Measurements from ENCODE around the gene HGD.
"Not testable (repeated sequence)": the region's sequence is repeated elsewhere in the genome, so short reads cannot be mapped to it uniquely, and the experiment has no call there.

The HGD gene

DNA sequence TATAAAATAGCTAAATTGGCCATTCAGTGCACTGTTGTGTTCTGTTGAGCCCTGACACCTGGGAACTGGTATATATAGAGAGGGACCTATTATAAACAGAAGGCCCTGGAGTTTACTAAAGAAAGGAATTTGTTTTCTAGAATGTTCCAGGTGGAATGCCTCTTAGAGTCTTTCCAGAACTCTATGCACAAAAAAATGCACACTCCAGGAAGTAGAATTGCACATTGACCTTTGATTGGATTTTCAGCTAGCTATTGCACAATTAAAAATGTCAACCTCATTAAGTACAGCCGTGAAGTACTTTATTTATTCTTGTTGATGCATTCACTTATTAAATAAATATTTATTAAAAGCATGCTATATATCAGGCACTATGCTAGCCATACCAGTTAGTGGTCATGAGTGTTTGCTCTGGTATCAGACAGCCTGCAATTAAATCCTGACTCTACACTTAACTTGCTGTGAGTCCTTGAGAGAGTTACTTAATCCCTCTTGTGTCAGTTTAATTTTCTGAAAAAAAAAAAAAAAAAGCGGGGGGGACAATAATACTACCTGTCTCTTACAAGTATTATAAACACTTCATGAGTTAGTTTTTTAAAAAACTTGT is 45.1 kb downstream of the HGD start:
- no peak for DNase-seq

DNA sequence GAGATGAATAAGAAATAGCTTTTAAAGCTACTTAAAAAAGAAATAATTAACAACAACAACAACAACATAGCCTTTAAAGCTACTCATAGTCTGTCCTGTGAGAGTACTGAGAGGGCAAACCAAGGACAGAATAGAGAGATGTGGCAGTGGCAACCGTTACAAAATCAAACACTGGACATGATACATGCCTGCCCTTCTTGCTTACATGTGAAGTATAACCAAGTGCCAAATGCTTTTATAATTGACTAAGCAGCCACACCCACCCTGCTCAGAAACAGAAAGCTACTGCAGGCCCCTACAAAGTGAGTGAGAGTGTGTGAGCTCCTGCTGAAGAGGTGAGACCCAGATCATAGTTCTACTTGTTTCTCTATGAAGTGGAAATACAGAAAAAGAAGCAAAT is 47.5 kb downstream of the HGD start:
- DNase-seq: no peak

DNA sequence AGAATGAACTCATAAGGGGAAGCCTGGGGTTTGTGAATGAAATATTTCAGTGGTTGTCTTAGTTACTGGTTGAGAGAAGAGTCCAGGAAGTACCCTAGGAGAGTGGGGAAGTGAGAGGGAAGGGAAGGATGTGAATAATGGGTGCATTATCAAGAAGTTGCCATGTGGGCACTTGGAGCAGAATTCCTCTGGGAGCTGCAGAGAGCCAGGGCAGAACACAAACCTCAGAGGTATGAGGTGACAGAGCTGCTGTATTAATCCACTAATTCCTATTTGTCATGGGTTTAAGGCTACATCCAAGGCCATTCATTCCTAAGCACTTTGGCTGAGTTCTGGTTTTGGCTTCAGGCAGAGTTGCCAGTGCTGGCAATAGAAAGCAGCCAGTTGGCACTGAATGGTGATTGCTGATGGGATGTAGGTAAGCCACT is 56.9 kb downstream of the HGD start:
- DNase-seq: no peak

DNA sequence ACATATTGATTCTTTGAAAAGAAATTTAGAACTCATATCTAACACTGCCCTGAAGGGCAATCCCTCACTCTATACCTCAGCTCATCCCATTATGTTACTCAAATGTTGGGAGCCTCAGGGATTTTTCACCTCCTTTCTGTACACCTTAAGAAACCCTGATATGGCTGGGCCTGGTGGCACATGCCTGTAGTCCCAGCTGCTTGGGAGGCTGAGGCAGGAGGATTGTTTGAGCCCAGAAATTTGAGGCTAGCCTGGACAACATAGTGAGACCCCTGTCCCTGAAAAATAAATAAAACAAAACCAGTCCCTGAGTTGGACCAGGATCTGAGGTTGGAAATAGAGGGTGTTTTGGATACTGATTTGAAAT is 58.3 kb downstream of the HGD start:
- DNase-seq: no peak

DNA sequence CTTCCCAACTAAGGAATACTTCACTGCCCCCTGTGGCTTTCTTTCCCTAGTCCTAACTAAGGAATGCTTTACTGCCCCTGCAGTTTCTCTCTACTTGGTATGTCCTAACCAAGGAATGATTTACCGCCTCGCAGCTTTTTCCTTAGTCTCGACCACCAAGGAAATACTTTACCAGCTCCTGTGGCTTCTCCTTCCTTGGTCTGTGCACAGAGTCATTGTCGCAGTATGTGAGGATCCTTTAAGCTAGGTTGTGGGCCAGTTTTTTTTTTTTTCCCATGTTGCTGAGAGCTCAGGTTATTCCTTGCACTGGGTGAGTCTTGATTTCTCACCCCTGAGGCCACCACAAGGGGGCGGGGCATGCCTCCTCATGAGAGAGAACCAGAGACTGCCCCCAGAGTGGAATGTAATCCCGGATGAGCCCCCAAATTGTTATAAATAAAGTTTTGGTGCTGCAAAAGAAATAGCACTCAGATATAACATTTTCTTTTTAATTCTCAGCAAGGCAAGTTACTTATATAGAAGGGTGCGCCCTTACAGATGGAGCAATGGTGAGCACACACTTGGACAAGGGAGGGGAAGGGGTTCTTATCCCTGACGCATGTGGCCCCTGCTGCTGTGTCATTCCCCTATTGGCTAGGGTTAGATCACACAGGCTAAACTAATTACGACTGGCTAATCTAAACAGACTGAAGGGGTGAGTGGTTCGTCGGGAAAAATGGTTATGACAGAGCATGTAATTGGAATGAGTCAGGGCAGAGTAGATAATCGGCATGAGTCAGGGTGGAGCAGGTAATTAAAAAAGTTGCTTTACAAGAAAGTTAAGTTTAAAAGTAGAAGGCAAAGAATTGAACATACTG is 58.9 kb downstream of the HGD start:
- DNase-seq: no peak

DNA sequence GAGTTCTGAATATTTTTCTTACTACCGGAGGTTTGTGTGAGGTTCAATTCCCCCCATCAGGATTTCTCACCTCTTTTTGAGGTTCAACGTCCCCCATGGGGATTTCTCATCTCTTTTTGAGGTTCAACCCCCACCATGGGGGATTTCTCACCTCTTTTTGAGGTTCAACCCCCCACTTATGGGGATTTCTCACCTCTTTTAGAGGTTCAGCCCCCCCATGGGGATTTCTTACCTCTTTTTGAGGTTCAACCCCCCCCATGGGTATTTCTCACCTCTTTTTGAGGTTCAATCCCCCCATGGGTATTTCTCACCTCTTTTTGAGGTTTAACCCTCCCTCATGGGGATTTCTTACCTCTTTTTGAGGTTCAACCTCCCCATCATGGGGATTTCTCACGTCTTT is 59.6 kb downstream of the HGD start:
- DNase-seq: no peak

DNA sequence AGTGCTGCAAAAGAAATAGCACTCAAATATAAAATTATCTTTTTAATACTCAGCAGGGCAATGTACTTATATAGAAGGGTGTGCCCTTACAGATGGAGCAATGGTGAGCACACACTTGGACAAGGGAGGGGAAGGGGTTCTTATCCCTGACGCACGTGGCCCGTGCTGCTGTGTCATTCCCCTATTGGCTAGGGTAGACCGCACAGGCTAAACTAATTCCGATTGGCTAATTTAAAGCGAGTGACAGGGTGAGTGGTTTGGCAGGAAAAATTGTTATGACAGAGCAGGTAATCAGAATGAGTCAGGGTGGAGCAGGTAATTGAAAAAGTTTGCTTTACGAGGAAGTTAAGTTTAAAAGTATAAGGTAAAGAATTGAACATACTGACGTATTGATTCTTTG is 65.3 kb downstream of the HGD start:
- DNase-seq: not testable (repeated sequence)

DNA sequence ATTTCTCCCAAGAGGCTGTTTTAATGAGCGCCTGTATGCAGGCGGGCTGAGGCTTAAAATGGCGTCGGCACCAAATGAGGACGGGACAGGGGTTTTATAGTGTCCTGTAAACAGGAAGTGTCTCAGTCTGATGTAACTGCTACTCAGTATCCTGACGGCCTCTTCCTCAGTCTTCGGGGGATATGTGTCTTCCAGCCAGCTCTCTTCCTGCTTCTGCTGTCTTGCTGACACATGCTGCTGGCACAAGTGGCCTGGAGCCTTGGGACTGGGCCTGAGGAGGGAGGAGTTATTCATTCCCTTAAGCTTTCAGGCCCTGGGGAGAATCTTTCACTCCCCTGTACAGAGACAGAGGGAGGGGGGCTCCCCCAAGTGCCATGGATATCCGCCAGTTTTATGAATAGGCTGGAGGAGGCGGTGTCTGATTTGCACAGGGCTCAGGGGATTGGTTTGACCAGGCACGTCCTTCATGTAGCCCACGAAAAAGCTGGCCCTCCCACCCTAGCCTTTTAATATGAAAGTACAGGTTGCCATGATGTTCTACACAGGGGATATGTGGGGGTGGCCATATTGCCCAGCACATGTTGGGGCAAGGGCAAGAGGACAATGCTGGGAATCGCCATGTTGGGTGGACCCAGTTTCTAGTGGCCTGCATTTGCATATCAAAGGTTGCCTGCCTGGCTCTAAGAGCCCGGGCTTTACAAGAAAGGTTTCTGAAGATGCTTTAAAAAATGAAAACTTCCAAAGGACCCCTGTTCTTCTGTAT is 66.0 kb downstream of the HGD start:
- peak in 1 of 2 donors; percentile 8 for DNase-seq

DNA sequence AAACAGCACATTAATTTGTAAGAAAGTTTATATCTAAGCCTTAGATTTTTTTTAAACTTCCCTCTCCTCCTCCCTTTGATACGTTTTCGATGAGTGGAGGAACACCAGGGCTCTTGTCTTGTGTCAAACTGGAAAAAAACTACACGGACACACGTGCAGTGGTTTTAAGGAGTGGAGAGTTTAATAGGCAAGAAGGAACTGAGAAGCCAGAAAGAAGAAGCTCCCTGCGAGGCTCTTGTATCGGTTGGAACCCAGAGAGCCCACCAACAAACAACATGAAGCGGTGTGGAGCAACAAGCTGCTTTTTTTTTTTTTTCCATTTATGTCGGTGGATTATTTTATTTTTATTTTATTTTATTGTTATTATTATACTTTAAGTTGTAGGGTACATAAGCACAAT is 67.3 kb downstream of the HGD start:
- no peak for DNase-seq

DNA sequence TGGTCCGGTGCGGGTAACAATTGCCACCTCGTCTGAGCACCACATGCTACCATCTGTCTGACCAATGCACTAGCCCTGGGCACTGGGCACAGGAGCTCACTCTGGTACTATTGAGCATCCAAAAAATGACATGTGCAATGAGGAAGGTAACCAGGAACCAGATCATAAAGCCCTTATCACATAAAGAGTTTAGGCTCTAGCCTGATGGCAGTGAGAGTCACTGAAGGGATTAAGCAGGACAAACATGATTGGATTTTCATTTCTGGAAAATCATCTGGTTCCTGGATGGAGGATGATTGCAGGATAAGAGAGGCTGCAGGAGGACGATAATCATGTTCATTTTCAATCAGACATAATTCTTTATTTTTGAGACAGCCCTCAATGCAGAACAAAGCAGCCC is 73.5 kb downstream of the HGD start:
- no peak for DNase-seq

DNA sequence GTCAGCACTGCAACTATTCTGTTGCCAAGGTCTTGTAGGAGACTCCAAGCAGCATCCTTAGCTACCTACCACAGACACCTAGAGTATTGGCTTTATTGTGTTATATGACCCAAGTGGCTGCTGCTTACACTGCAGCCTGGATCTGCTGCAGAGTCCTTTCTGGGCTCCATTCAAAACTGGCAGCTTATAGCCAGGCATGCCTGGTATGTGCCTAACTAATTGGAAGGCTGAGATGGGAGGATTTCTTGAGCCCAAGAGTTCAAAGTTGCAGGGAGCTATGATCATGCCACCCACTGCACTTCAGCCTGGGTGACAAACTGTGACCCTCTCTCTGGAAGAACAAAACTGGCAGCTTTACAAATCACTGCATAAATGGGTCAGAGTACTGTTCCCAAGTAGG is 77.3 kb downstream of the HGD start:
- DNase-seq: no peak

DNA sequence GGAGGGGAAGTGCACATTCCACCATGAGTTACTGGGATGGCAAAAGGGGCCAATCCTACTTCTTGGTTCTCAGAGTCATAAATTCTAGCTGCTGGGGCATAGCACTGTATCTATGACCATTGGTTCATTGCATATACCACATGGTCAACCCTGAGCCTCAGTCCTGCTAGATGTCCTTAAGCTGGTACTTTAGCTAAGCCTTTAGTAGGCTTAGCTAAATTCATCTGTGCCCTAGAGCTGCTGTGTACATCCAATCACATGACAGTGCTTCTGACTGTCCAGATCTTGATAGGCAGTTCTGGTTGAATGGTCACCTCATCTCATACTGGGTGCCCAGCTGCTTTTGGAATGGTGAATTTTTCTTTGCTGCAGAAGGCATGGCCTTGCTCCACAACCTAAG is 77.7 kb downstream of the HGD start:
- no peak for DNase-seq

DNA sequence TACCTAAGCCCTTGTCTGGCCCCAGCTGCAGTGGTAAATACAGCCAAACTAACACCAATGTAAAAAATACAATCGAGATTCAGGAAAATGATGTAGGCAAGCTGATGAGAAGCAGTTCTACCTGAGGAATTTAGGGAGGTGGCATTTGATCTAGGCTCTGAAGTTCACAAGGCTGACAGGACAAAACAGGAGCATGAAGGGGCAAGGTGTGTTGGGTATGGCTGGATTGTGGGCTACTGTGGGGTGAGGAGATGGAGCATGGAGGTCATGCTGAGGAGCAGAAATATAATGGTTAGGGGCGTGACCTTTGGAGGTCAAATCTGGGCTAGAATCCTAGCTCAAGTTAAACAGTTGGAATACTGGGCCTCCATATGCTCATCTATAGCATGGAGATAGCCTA is 79.4 kb downstream of the HGD start:
- DNase-seq: no peak

DNA sequence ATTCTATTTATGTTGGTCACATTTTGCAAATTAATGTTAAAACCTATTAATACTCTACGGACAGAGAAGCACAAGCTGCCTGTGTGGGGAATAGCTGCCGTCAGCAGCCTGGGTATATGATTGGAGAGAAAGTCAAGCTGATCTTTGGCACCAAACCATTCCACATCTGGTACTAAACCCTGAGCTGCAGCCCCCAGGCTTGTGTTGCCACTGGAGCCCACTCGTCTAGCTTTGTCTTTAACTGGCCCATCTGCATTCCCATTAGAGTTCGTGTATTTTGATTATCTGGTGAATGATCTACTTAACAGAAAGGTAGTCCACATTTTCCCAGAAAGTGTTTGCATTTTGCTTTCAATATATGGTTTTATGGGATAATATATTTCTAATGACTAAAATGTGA is 80.5 kb downstream of the HGD start:
- no peak for DNase-seq

DNA sequence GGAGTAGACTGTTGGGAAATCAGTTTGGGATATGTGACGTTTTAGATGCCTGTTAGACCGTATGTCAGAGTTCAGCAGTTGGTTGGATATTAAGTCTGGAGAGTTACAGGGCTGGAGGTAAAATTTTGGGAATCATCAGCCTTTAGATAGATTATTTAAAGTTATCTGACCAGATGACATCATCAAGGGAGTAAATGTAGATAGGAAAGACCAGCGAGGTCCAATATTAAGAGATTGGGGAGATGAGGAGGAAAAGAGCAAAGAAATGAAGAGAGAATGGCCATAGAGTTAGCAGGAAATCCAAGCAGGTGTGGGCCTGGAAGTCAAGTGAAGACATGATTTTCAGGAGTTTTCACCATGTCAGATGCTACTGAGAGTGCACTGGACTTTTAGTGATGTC is 82.8 kb downstream of the HGD start:
- no peak for DNase-seq

DNA sequence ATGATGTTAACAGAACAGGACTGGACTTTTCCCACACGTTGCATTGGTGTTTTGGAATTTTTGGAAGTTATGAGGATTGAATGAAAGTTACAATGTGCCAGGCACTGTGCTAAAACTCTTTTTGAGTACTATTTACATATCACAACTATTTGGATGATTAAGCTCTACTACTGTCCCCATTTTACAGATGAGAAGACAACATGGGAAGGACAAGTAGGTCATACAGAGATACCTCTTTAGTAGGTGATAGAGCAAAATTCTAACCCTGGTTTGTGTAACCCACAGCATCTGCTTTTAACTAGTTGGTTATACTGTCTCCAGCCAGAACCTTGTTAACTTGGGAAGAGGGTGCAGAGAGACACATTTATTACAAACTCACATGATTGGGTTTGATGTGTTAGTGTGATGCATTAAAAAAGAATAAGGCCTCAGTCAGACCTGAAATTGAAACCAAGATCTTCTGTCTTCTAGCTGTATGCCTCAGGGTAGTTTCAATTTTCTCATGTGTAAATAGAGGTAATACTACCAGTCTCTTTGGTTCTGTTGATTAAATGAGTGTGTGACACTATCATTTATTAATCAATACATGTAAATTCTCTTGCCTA is 84.5 kb downstream of the HGD start:
- DNase-seq: no peak

DNA sequence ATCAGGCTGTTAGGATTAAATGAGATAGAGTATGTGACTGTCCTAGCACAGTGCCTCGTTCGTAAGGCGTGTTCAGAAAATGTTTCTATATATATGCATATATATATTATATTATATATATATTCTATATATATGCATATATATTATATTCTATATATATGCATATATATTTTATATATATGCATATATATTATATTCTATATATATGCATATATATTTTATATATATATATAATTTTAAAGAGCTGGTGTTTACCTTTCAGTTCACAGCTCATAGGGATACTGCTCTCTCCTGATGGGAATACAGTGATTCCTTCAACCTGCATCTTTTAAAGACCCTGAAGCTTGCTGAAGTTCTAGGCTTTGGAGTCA is 85.2 kb downstream of the HGD start:
- no peak for DNase-seq

DNA sequence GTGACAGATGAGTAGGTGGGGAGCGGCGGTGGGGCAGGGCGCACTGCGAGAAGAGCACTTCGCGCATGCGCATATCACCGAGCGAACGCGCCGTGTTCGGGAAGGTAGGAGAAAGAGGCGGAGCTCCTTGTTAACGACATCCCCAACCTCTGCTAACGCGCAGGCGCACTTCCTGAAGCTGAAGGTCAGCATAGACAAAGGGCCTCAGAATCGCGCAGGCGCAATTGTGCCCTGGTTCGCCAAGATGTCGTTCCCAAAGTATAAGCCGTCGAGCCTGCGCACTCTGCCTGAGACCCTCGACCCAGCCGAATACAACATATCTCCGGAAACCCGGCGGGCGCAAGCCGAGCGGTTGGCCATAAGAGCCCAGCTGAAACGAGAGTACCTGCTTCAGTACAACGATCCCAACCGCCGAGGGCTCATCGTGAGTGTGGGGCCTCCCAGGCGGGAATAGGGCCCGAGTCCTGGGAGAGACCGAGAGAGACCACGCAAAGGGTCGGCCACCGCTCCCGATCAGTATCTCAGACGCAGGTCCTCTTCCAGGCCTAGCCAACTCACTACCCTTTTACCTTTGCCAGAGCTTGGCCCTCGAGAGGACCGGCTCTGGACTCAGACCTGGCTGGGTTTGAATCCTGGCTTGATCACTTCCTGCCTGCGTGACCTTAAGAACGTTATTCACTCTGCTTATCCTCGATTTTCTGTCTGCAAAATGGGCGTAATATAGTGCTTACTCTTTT is 85.8 kb downstream of the HGD start, which contains the start of gene NDUFB4:
Gene NDUFB4, plus strand, starts transcription at position 221 of the 737 bp plus-strand sequence. Its CDS starts 24 bp downstream, at position 245.
- DNase-seq: peak; percentile 83 to 97

DNA sequence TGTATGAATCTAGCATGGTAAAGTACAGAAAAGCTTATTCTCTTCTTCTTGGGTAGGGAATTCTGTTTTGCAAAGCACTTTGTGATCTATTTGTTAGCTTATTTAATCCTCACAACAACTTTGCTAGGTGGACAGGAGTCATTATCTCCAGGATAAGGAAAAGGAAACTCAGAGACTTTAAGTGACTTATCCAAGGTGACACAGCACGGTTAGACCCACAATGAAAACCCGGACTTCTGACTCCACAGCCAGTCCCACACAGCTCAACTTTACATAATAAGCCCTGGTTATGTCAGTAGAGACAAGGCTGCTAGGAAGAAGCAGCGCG is 86.3 kb downstream of the HGD start:
- no peak for DNase-seq

DNA sequence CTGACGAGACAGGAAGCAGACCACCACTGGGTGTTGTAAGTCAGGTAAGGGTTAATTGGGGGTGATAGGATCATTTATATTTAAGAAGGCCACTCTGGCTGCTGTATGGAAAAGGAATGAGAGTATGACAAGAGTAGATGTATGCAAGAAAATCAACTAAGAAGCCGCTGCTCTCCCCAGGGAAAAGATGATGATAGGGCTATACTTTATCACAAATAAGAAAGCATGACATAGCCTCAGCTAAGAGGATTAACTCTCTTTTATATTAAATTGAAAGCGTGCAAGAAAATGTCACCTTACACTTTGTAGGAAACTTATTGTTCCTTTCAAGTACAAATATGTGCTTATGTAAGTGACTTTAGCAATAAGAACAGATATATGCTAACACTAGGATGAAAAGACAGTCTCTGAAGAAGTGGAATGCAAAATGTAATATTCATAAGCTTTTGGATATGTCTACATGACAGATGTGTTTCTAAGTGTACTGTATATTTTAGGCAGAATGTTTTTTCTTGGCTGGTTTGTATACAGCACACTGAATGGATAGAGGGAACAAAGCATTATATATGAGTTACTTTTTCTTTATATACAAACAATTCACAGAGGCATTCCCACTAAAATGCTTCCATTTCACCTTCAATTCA is 94.6 kb downstream of the HGD start:
- no peak for DNase-seq

Measured in bone marrow (tissue), 2 donors.